Measurements from ENCODE around the gene ADGRD1.

The ADGRD1 gene

GRCh38 chr12:131094831-131095805 is 141.4 kb downstream of the ADGRD1 start:
- DNase-seq, result no peak

GRCh38 chr12:131095826-131096680 is 142.3 kb downstream of the ADGRD1 start:
- no peak for DNase-seq

GRCh38 chr12:131096681-131097181 is 143.0 kb downstream of the ADGRD1 start:
- no peak for DNase-seq

GRCh38 chr12:131097202-131098177 is 143.8 kb downstream of the ADGRD1 start:
- DNase-seq, result no peak

GRCh38 chr12:131098178-131098981 is 144.7 kb downstream of the ADGRD1 start:
- no peak for DNase-seq

- DNase-seq, result no peak
These were observed 146.4 kb downstream of the ADGRD1 start for GRCh38 chr12:131100031-131100674.

- no peak for DNase-seq
These were observed 147.3 kb downstream of the ADGRD1 start for GRCh38 chr12:131101006-131101405.

GRCh38 chr12:131101703-131102492 is 148.2 kb downstream of the ADGRD1 start:
- peak; percentile 57 for DNase-seq

GRCh38 chr12:131102493-131102931 is 148.8 kb downstream of the ADGRD1 start:
- DNase-seq, result no peak

- DNase-seq, result no peak
These were observed 149.4 kb downstream of the ADGRD1 start for GRCh38 chr12:131102991-131103668.

GRCh38 chr12:131103669-131104462 is 150.2 kb downstream of the ADGRD1 start:
- no peak for DNase-seq

- peak; percentile 88 for DNase-seq
These were observed 151.0 kb downstream of the ADGRD1 start for GRCh38 chr12:131104463-131105350.

GRCh38 chr12:131105351-131105735 is 151.6 kb downstream of the ADGRD1 start:
- DNase-seq, result no peak

GRCh38 chr12:131105736-131106348 is 152.1 kb downstream of the ADGRD1 start:
- peak; percentile 12 for DNase-seq

- DNase-seq, result no peak
These were observed 152.7 kb downstream of the ADGRD1 start for GRCh38 chr12:131106349-131106941.
